Esophagus muscularis mucosa (tissue), 4 donors: ENCODE data around the gene SYNGR1. TPM values are rescaled to one million over a fixed set of nuclear protein-coding genes. Genes with fewer than 3 reads are reported as not detected.

Experiments
- DNase-seq: peaks from one replicate; pipeline ENCODE4 v3.0.0-alpha.2; 2017; ENCODE audit errors: extremely low spot score
- H3K27ac ChIP-seq, 4 donors: fragments of 200-600 bp; sonication (generic); replicated peaks in 1 of 4; 1 replicate in 3 of 4; 2 replicates in 1 of 4; pipeline ENCODE4 v1.5.1; 2016 to 2019; ENCODE audit warnings: mild to moderate bottlenecking in 1 of 4
- H3K27me3 ChIP-seq, 4 donors: fragments of 200-600 bp; sonication (generic); one replicate each; pipeline versions ENCODE4 v1.5.1 to v1.6.0; 2016 to 2019
- H3K36me3 ChIP-seq, 4 donors: fragments of 200-600 bp; sonication (generic); one replicate each; pipeline ENCODE4 v1.5.1; 2016 to 2019
- H3K4me1 ChIP-seq, 4 donors: fragments of 200-600 bp; sonication (generic); one replicate each; pipeline ENCODE4 v1.5.1; 2016 to 2019
- H3K4me3 ChIP-seq, 4 donors: fragments of 200-600 bp; sonication (generic); 1 replicate in 2 of 4; 2 replicates in 2 of 4; pipeline ENCODE4 v1.5.1; 2016 to 2019; ENCODE audit warnings: mild to moderate bottlenecking in 4 of 4, moderate library complexity in 1 of 4
- H3K9me3 ChIP-seq, 4 donors: fragments of 200-600 bp; sonication (generic); 1 replicate in 3 of 4; 2 replicates in 1 of 4; pipeline ENCODE4 v1.5.1; 2016 to 2019
- EP300 ChIP-seq: sonication (generic); formaldehyde crosslinking; IDR thresholded peaks from one replicate; pipeline ENCODE4 v1.6.1; 2017; ENCODE audit warnings: antibody characterized with exemption
- POLR2A ChIP-seq: fragments of 450-650 bp; IDR thresholded peaks from one replicate; pipeline ENCODE4 v1.6.1; 2017; ENCODE audit warnings: antibody characterized with exemption, moderate library complexity, mild to moderate bottlenecking, low read depth
- POLR2AphosphoS5 ChIP-seq, 2 donors: sonication (generic); formaldehyde crosslinking; IDR thresholded peaks; one replicate each; pipeline ENCODE4 v1.6.1; 2017; ENCODE audit warnings: antibody characterized with exemption in 2 of 2
- WGBS: methylation state at CpG from one replicate; pipeline ENCODE4 v1.1.5; 2018; 5-methylcytosine and 5-hydroxymethylcytosine counted together
- intact Hi-C: fragments of 100-400 bp; cut with DNase I; formaldehyde crosslinking; loops from one replicate; pipeline ENCODE4 v1.15.1; 2023
- total RNA-seq, 4 donors: library from RNA; depleted of rRNA; stranded (reverse); fragments of >200 nt; gene quantifications; one replicate each; pipeline versions ENCODE4 v1.1.0 to v1.2.1, GENCODE V29; 2016
- TF ChIP-seq, protein P1 (sequence below), 3 experiments: fragments of 200-600 bp in 2 of 3; fragments of 450-650 bp in 1 of 3; sonication (generic) in 2 of 3; IDR thresholded peaks; one replicate each; pipeline ENCODE4 v1.5.1; 2017 to 2019; ENCODE audit warnings: antibody characterized with exemption in 3 of 3, mild to moderate bottlenecking in 2 of 3, moderate library complexity in 1 of 3

Gene SYNGR1
- total RNA-seq, 4 donors from 2014 or later: 14.4 to 29.4 (median 24.0) TPM

DNA sequence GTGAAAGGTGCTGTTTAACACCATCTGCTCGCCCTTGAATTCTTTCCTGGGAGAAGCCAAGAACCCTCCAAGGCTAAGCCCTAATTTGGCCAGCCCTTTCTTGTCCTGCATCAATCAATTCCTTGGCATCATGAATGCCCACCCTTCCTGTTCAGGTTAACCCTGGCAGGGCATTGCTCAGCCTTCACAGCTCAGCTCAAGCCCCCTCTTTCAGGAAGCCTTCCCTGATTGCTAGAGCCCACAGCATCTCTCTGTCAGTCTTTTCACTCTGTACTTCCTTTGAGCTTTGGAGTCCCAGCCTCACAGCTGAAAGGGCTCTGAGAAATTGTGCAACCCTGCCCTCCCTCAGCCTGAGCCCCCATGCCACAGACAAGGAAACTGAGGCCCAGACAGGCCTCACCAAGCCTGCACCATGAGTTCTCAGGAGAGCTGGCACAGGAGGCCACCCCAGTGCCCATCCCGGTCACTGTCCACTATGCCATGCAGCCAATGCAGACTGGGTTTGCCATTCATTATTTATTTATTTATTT, 47.3 kb upstream of the SYNGR1 start:
- Histone ChIP-seq H3K27ac (no peak overlapping the region), H3K9me3 (no peaks in the 10 kb centered on the region), H3K4me1 (peaks cover 38 to 42% (median 39%) of the 10 kb centered on the region in 4 donors), H3K4me3 (no peak overlapping the region), H3K36me3 (no peaks in the 10 kb centered on the region), H3K27me3 (peaks cover 0 to 6% (median 0%) of the 10 kb centered on the region in 4 donors)
- intact Hi-C loops: no loop called here
- 100% methylated on average over 2 of the region's 2 CpGs for WGBS
- no peak for DNase-seq
- TF ChIP-seq, protein P1, sequence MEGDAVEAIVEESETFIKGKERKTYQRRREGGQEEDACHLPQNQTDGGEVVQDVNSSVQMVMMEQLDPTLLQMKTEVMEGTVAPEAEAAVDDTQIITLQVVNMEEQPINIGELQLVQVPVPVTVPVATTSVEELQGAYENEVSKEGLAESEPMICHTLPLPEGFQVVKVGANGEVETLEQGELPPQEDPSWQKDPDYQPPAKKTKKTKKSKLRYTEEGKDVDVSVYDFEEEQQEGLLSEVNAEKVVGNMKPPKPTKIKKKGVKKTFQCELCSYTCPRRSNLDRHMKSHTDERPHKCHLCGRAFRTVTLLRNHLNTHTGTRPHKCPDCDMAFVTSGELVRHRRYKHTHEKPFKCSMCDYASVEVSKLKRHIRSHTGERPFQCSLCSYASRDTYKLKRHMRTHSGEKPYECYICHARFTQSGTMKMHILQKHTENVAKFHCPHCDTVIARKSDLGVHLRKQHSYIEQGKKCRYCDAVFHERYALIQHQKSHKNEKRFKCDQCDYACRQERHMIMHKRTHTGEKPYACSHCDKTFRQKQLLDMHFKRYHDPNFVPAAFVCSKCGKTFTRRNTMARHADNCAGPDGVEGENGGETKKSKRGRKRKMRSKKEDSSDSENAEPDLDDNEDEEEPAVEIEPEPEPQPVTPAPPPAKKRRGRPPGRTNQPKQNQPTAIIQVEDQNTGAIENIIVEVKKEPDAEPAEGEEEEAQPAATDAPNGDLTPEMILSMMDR (IDR thresholded peaks at IDR 0.05): no peak
- TF ChIP-seq POLR2A (no peak), POLR2AphosphoS5 (IDR thresholded peaks at IDR 0.05) (no peak)

DNA sequence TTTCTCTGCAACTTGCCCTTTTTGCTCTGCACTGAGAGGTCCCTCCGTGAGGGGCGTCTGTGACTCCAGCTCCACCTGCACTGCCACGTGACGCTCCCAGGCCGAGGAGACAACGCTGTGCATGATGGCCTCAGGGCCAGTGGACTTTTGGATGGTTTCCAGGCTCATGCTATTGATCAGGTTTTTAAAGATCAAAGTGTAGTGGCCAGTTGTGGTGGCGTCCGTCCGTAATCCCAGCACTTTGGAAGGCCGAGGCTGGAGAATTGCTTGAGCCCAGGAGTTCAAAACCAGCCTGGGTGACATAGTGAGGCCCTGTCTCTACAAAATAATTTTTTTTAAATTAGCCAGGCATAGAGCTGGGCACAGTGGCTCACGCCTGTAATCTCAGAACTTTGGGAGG, 46.4 kb upstream of the SYNGR1 start:
- Histone ChIP-seq H3K27me3 (peaks cover 0 to 6% (median 0%) of the 10 kb centered on the region in 4 donors), H3K27ac (no peak overlapping the region), H3K4me3 (no peak overlapping the region), H3K9me3 (no peaks in the 10 kb centered on the region), H3K36me3 (no peaks in the 10 kb centered on the region), H3K4me1 (peaks cover 32 to 41% (median 33%) of the 10 kb centered on the region in 4 donors)
- TF ChIP-seq POLR2AphosphoS5 (IDR thresholded peaks at IDR 0.05) (no peak), EP300 (no peak), POLR2A (no peak)
- TF ChIP-seq, protein P1 (IDR thresholded peaks at IDR 0.05): no peak
- intact Hi-C loops: no loop called here
- WGBS: 97% methylated on average over 11 of the region's 11 CpGs
- DNase-seq: no peak

DNA sequence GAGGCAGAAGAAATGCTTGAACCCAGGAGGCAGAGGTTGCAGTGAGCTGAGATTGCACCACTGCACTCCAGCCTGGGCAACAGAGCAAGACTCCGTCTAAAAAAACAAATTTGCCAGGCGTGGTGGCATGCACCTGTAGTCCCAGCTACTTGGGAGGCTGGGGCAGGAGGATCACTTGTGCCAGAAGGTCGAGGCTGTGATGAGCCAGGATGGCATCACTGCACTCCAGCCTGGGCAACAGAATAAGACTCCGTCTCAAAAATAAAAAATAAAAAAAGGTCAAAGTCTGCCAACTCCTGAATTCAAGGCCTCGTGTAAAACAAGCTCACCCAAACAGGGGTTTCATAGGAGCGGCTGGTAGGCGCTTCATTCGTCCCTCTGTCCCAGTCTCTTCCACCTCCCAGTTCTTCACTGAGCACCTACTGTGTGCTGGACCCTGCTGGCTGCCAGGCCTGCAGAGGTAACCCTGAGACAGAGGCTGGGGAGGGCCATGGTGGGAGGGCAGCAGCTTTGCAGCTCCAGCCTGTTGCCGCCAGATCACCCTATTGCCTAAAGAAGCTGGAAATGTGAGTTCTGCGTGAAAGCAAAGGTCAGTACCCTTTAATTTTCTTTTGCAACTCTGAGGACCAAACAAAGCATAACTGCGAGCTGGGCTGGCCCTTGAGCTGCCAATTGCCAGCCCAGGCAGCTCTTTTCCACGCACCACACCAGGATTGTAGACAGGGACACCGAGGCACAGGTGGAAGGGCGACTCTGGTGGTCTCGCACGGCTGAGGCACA, 45.7 kb upstream of the SYNGR1 start:
- no peak for DNase-seq
- H3K27me3 ChIP-seq: peaks cover 0 to 6% (median 0%) of the 10 kb centered on the region in 4 donors
- no peak overlapping the region for H3K27ac ChIP-seq
- 94% methylated on average over 12 of the region's 16 CpGs for WGBS
- H3K4me1 ChIP-seq: peaks cover 28 to 43% (median 33%) of the 10 kb centered on the region in 4 donors
- no peaks in the 10 kb centered on the region for H3K36me3 ChIP-seq
- H3K4me3 ChIP-seq: no peak overlapping the region
- intact Hi-C loops: no loop called here
- TF ChIP-seq POLR2AphosphoS5 (IDR thresholded peaks at IDR 0.05) (no peak), POLR2A (no peak), EP300 (no peak)
- TF ChIP-seq, protein P1 (IDR thresholded peaks at IDR 0.05): no peak
- no peaks in the 10 kb centered on the region for H3K9me3 ChIP-seq

DNA sequence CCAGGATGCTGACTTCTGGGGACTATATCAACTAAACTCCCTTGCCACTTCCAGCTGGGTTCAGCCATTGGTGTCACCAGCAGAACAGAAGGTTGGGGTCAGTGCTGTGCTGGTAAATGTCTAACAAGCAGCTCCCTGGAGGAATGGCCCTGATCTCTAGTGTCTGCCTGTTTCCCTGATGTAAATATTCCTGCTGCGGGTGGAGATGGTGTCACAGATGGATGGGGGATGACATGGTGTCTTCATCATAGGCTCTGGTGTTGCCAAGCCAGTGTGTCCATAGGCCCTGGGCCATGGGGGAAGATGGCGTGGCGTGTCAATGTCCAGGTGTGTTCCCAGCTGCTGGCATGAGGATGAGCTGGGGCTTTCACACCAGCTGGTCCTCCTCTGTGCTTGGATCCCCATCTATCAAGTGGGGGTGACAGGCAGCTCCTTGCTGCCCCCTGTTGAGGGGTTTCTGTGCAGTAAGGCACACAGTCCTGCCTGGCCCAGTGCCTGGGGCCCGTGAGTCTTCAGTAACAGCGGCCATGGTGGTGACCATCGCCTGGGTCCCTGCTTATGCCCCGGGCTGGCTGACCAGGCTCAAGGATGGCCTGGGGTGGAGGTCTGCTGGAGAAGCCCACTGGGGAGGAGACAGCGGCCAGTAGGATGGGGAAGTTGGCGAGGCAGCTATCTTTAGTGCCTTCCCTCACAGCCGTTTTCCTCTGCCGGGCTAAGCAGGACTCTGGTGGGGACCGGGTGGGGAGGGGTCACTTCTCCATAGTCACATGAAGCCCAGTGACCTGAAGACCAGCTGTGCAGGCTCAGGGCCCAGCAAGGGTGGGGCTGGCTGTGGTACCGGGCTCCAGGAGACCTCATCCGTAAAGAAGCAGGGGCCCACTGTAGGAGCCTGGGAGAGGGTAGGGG, 43.1 kb upstream of the SYNGR1 start:
- H3K27ac ChIP-seq: no peak overlapping the region
- DNase-seq: no peak
- H3K27me3 ChIP-seq: no peaks in the 10 kb centered on the region
- peaks cover 0 to 5% (median 3%) of the 10 kb centered on the region in 4 donors for H3K36me3 ChIP-seq
- no peak for TF ChIP-seq POLR2AphosphoS5 (IDR thresholded peaks at IDR 0.05)
- no peak for TF ChIP-seq EP300
- TF ChIP-seq, protein P1 (IDR thresholded peaks at IDR 0.05): peak in 2 of 3 experiments; percentile 11 to 29
- no peak for TF ChIP-seq POLR2A
- H3K4me1 ChIP-seq: peaks cover 4 to 47% (median 28%) of the 10 kb centered on the region in 4 donors
- intact Hi-C loops: no loop called here
- WGBS: 55% methylated on average over 9 of the region's 14 CpGs
- no peaks in the 10 kb centered on the region for H3K9me3 ChIP-seq
- no peak overlapping the region for H3K4me3 ChIP-seq
